Smooth muscle cell (in vitro differentiated cells): ENCODE measurements around the gene XXYLT1. TPM values are rescaled to one million over a fixed set of nuclear protein-coding genes. Genes with fewer than 3 reads are reported as not detected.

ENCODE experiments used
- DNase-seq: peaks from one replicate; lab custom pipeline; 2025; ENCODE audit not compliant: unreplicated experiment; lab: John Stamatoyannopoulos, UW
- H2AFZ ChIP-seq: fragments of 200-600 bp; sonication (generic); 2 replicates; pipeline ENCODE4 v1.6.0; 2016; ENCODE audit warnings: antibody characterized with exemption, low read depth, mild to moderate bottlenecking
- H3F3A ChIP-seq: fragments of 200-600 bp; sonication (generic); 2 replicates; pipeline ENCODE4 v1.6.0; 2017; ENCODE audit warnings: antibody characterized with exemption, low read depth
- H3K27ac ChIP-seq: fragments of 200-600 bp; sonication (generic); 2 replicates; pipeline ENCODE4 v1.5.1; 2016; ENCODE audit warnings: low read depth, mild to moderate bottlenecking
- H3K27me3 ChIP-seq: fragments of 200-600 bp; sonication (generic); 2 replicates; pipeline ENCODE4 v1.6.1; 2016; ENCODE audit warnings: low read depth, mild to moderate bottlenecking
- H3K36me3 ChIP-seq: fragments of 200-600 bp; sonication (generic); 2 replicates; pipeline ENCODE4 v1.5.1; 2016; ENCODE audit warnings: low read depth
- H3K4me1 ChIP-seq: fragments of 200-600 bp; sonication (generic); 2 replicates; pipeline ENCODE4 v1.5.1; 2016; ENCODE audit warnings: low read depth
- H3K4me2 ChIP-seq: fragments of 200-600 bp; sonication (generic); 2 replicates; pipeline ENCODE4 v1.6.0; 2016; ENCODE audit warnings: mild to moderate bottlenecking
- H3K4me3 ChIP-seq: fragments of 200-600 bp; sonication (generic); 2 replicates; pipeline ENCODE4 v1.5.1; 2016; ENCODE audit warnings: mild to moderate bottlenecking
- H3K79me2 ChIP-seq: fragments of 200-600 bp; sonication (generic); 2 replicates; pipeline ENCODE4 v1.6.0; 2016; ENCODE audit warnings: low read depth, mild to moderate bottlenecking
- H3K9ac ChIP-seq: fragments of 200-600 bp; sonication (generic); 2 replicates; pipeline ENCODE4 v1.6.0; 2016; ENCODE audit warnings: low read depth
- H3K9me3 ChIP-seq: fragments of 200-600 bp; sonication (generic); replicated peaks from 2 replicates; pipeline ENCODE4 v1.5.1; 2016; ENCODE audit warnings: low read depth
- H4K20me1 ChIP-seq: fragments of 200-600 bp; sonication (generic); 2 replicates; pipeline ENCODE4 v1.6.0; 2016; ENCODE audit warnings: low read depth
- CTCF ChIP-seq: fragments of 200-600 bp; sonication (generic); IDR thresholded peaks from 2 replicates; pipeline ENCODE4 v1.5.1; 2017; ENCODE audit warnings: borderline replicate concordance, mild to moderate bottlenecking, antibody characterized with exemption; ENCODE audit not compliant: insufficient read depth, poor library complexity, severe bottlenecking
- WGBS: methylation state at CpG from one replicate; pipeline ENCODE4 v1.1.7; 2016; ENCODE audit warnings: low lambda C conversion rate; 5-methylcytosine and 5-hydroxymethylcytosine counted together
- polyA plus RNA-seq: library from polyadenylated mRNA; unstranded; fragments of >200 nt; fragmentation: Nextera tagmentation; extraction: Ambion mirVana; gene quantifications from 2 replicates; pipeline ENCODE4 v1.2.1, GENCODE V29; 2016
- total RNA-seq: library from RNA; depleted of rRNA; stranded (reverse); fragments of >200 nt; gene quantifications from 2 replicates; pipeline ENCODE4 v1.2.3, GENCODE V29; 2014

XXYLT1 gene
- total and polyA plus RNA-seq, 2 experiments from 2014 or later, result 22.2 to 35.4 TPM

GRCh38 chr3:195071916-195072820 is 198.8 kb downstream of the XXYLT1 start:
- DNase-seq, result no peak
- Histone ChIP-seq H3F3A (no peaks in the 10 kb centered on the region), H4K20me1 (no peaks in the 10 kb centered on the region), H2AFZ (no peak overlapping the region), H3K4me2 (no peak overlapping the region), H3K27ac (no peak overlapping the region), H3K36me3 (no peaks in the 10 kb centered on the region), H3K4me1 (no peaks in the 10 kb centered on the region), H3K4me3 (no peak overlapping the region), H3K9ac (no peak overlapping the region), H3K79me2 (no peaks in the 10 kb centered on the region), H3K27me3 (no peaks in the 10 kb centered on the region), H3K9me3 (no peaks in the 10 kb centered on the region)
- no peak for TF ChIP-seq CTCF
- 96% methylated on average over 20 of the region's 23 CpGs for WGBS

GRCh38 chr3:195071011-195071728 is 199.8 kb downstream of the XXYLT1 start:
- no peak for DNase-seq
- Histone ChIP-seq H3K9me3 (no peaks in the 10 kb centered on the region), H3K27ac (no peak overlapping the region), H3K27me3 (no peaks in the 10 kb centered on the region), H3K4me2 (no peak overlapping the region), H3K4me3 (no peak overlapping the region), H3K36me3 (no peaks in the 10 kb centered on the region), H4K20me1 (no peaks in the 10 kb centered on the region), H3K9ac (no peak overlapping the region), H3K79me2 (no peaks in the 10 kb centered on the region), H3K4me1 (no peaks in the 10 kb centered on the region), H2AFZ (no peak overlapping the region), H3F3A (no peaks in the 10 kb centered on the region)
- 96% methylated on average over 19 of the region's 19 CpGs for WGBS
- no peak for TF ChIP-seq CTCF

GRCh38 chr3:195070336-195070735 is 200.6 kb downstream of the XXYLT1 start:
- Histone ChIP-seq H3K79me2 (no peaks in the 10 kb centered on the region), H4K20me1 (no peaks in the 10 kb centered on the region), H3K4me3 (no peak overlapping the region), H2AFZ (no peak overlapping the region), H3K4me1 (no peaks in the 10 kb centered on the region), H3K9ac (no peak overlapping the region), H3K27me3 (no peaks in the 10 kb centered on the region), H3K4me2 (no peak overlapping the region), H3F3A (no peaks in the 10 kb centered on the region), H3K36me3 (no peaks in the 10 kb centered on the region), H3K27ac (no peak overlapping the region), H3K9me3 (no peaks in the 10 kb centered on the region)
- WGBS, result 84% methylated on average over 6 of the region's 6 CpGs
- no peak for DNase-seq
- TF ChIP-seq CTCF, result no peak
